Thyroid gland (tissue), 4 donors: Measurements from ENCODE around the gene MESP1. TPM values are rescaled to one million over a fixed set of nuclear protein-coding genes. Genes with fewer than 3 reads are reported as not detected.

Source experiments
- DNase-seq, 2 donors: peaks; one replicate each; pipeline ENCODE4 v3.0.0-alpha.2; 2019
- H3K27ac ChIP-seq, 3 donors: fragments of 200-600 bp; sonication (generic); 1 replicate in 2 of 3; 2 replicates in 1 of 3; pipeline ENCODE4 v1.5.1; 2016 to 2019; ENCODE audit warnings: mild to moderate bottlenecking in 1 of 3, moderate library complexity in 1 of 3
- H3K27me3 ChIP-seq: fragments of 200-600 bp; sonication (generic); one replicate; pipeline ENCODE4 v1.5.1; 2019
- H3K36me3 ChIP-seq, 2 donors: fragments of 200-600 bp; sonication (generic); one replicate each; pipeline ENCODE4 v1.5.1; 2016 to 2019
- H3K4me1 ChIP-seq, 2 donors: fragments of 200-600 bp; sonication (generic); one replicate each; pipeline ENCODE4 v1.5.1; 2017 to 2019
- H3K4me3 ChIP-seq, 3 donors: fragments of 200-600 bp; sonication (generic); replicated peaks in 1 of 3; 1 replicate in 2 of 3; 2 replicates in 1 of 3; pipeline ENCODE4 v1.5.1; 2016; ENCODE audit warnings: mild to moderate bottlenecking in 1 of 3
- H3K9me3 ChIP-seq: fragments of 200-600 bp; sonication (generic); one replicate; pipeline ENCODE4 v1.5.1; 2017
- CTCF ChIP-seq, 6 experiments: fragments of 200-600 bp in 3 of 6; fragments of 450-650 bp in 3 of 6; sonication (generic) in 3 of 6; IDR thresholded peaks; one replicate each; pipeline ENCODE4 v1.5.1; 2016 to 2019; ENCODE audit warnings: antibody characterized with exemption in 6 of 6, mild to moderate bottlenecking in 2 of 6, inconsistent platforms in 1 of 6, moderate library complexity in 1 of 6
- POLR2A ChIP-seq, 2 donors: fragments of 450-650 bp; IDR thresholded peaks; one replicate each; pipeline ENCODE4 v1.6.1; 2017; ENCODE audit warnings: antibody characterized with exemption in 2 of 2, mild to moderate bottlenecking in 2 of 2, moderate library complexity in 1 of 2
- WGBS, 2 donors: methylation state at CpG; one replicate each; pipeline ENCODE4 v1.1.5; 2017; 5-methylcytosine and 5-hydroxymethylcytosine counted together
- intact Hi-C: fragments of 100-400 bp; cut with DNase I; formaldehyde crosslinking; loops from one replicate; pipeline ENCODE4 v1.15.1; 2023
- total RNA-seq, 4 donors: library from RNA; depleted of rRNA; stranded (reverse); fragments of >200 nt; gene quantifications; one replicate each; pipeline ENCODE4 v1.2.3, GENCODE V29; 2016

MESP1 gene
- total RNA-seq, 4 donors from 2014 or later, result 1.9 to 2.6 (median 2.1) TPM; not detected in 1

DNA sequence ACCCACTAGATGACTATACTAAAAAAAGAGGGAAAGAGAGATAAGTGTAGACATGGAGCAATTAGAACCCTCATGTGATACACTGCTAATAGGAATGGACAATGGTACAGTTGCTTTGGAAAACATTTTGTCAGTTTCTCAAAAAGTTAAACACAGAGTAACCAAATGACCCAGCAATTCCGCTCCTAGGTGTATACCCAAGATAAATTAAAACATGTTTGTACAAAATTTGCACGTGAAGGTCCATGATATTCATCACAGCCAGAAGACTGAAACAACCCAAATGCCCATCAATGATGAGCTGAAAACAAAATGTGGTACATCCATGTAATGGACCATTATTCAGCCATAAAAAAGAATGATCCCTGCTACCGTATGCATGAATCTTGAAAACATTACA lies 36.9 kb upstream of the MESP1 start:
- Histone ChIP-seq H3K27me3 (no peaks in the 10 kb centered on the region), H3K4me1 (peaks cover 0 to 8% of the 10 kb centered on the region in 2 donors), H3K36me3 (no peaks in the 10 kb centered on the region), H3K4me3 (no peak overlapping the region), H3K27ac (no peak overlapping the region), H3K9me3 (no peaks in the 10 kb centered on the region)
- intact Hi-C loops, result no loop called here
- no peak for DNase-seq
- WGBS, 2 donors, result 92 to 93% methylated on average over 3 of the region's 3 CpGs
- TF ChIP-seq CTCF (IDR thresholded peaks at IDR 0.05), result no peak

DNA sequence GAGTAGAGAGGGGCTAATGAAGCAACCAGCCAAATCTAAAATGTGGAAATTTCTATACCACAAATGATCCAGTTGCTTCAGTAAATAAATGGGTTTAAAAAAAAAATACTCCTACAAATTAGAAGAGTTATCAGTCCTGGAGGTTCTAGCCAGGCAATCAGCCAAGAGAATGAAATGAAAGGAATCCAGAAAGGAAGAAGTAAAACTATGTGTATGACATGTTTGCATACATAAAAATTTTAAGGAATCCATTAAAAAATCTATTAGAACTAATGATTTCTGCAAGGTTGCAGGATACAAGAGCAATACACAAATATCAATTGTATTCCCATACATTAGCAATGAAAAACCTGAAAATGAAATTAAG lies 34.7 kb upstream of the MESP1 start:
- H3K27me3 ChIP-seq, result no peaks in the 10 kb centered on the region
- no peaks in the 10 kb centered on the region for H3K36me3 ChIP-seq
- no peak for DNase-seq
- intact Hi-C loops, result no loop called here
- H3K9me3 ChIP-seq, result no peaks in the 10 kb centered on the region
- H3K4me1 ChIP-seq, result peaks cover 0 to 8% of the 10 kb centered on the region in 2 donors
- H3K27ac ChIP-seq, result no peak overlapping the region
- no peak for TF ChIP-seq CTCF (IDR thresholded peaks at IDR 0.05)
- no peak for TF ChIP-seq POLR2A (IDR thresholded peaks at IDR 0.05)
- H3K4me3 ChIP-seq, result no peak overlapping the region

DNA sequence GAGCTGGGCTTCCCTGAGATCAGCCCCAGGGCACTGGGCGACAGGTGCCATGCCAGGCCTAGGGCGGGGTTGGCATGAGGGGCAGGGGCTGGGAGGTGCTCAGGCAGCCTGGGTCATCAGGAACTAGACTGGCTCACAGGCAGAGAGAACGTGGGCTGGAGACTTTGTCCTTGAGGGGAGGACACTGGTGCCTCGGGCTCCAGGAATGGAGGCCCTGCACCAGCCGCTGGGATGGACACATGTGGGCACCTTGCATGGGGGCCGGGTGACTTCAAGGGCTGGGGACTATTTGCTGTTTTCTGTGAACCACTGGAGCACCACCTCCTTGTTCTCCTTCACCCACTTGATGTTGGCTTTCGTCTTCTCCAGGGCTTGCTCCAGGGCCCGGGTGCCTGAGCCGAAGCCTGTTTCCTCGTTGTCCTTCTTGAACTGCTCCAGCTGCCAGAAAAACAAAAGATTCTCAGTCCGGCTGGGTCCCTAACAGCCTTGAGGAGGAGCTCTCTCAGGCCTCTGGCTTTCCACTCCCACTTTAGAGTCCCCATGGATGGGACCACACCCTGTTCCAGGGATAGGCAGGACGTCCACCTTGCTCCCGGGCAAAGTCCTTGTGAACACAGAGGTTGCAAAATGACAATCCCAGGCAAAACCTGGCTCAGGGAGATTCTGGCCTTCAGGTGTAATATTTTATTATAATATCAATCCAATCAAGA lies 34.2 kb upstream of the MESP1 start:
- Histone ChIP-seq H3K4me1 (peaks cover 0 to 8% of the 10 kb centered on the region in 2 donors), H3K4me3 (no peak overlapping the region), H3K36me3 (no peaks in the 10 kb centered on the region), H3K27ac (no peak overlapping the region), H3K27me3 (no peaks in the 10 kb centered on the region), H3K9me3 (no peaks in the 10 kb centered on the region)
- 52 to 55% methylated on average over 12 to 13 of the region's 13 CpGs for WGBS, 2 donors
- intact Hi-C loops, result no loop called here
- TF ChIP-seq CTCF (IDR thresholded peaks at IDR 0.05) (no peak), POLR2A (IDR thresholded peaks at IDR 0.05) (no peak)
- peak; percentile 28 to 29 for DNase-seq

- TF ChIP-seq POLR2A (IDR thresholded peaks at IDR 0.05) (no peak), CTCF (IDR thresholded peaks at IDR 0.05) (no peak)
- no peak for DNase-seq
- no peaks in the 10 kb centered on the region for H3K27me3 ChIP-seq
- intact Hi-C loops, result no loop called here
- no peaks in the 10 kb centered on the region for H3K9me3 ChIP-seq
- no peak overlapping the region for H3K4me3 ChIP-seq
- no peak overlapping the region for H3K27ac ChIP-seq
- 90 to 96% methylated on average over 3 to 5 of the region's 7 CpGs for WGBS, 2 donors
- H3K4me1 ChIP-seq, result peaks cover 0 to 8% of the 10 kb centered on the region in 2 donors
- H3K36me3 ChIP-seq, result no peaks in the 10 kb centered on the region
Observed at GRCh38 chr15:89784686-89784960, 33.6 kb upstream of the MESP1 start.

DNA sequence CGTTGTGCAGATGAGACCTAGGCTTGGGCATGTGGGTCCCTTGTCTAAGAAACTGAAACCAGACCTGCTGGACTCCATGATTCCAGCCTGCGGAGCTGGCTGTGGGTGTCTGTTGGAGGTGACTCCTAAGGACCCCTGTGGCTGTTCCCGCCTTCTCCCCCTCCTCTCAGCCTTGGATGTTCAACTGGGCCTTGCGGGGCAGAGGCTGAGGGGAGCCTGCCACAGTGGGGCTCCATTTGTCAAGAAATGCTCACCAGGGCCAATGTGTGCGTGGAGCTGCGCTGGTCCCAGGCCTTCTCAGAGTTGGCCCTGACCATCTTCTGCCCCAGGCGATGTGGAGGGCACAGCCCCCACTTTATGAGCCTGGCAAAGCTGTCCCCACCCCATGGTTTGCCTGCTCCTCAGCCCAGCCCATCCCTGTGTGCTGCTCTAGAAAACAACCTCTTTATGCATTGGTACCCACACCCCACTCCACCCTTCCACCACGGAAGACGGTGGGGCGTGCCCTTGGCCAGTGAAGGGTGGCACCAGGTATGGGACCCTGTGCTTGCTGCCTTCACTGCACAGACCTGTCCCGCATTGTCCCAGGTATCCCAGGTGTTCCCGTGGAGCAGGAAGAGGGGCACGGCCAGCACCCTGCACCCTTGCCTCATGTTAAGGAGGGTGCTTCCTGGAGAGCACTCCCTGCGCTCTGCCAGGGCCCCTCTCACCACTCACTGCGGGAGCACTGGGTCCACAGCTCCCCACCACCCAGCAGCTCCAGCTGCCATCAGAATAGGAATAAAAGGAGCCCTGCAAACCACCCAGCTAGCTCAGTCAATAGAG lies 33.0 kb upstream of the MESP1 start:
- WGBS, 2 donors, result 87 to 89% methylated on average over 9 of the region's 15 CpGs
- TF ChIP-seq CTCF (IDR thresholded peaks at IDR 0.05), result no peak
- TF ChIP-seq POLR2A (IDR thresholded peaks at IDR 0.05), result no peak
- Histone ChIP-seq H3K27ac (no peak overlapping the region), H3K4me3 (no peak overlapping the region), H3K36me3 (no peaks in the 10 kb centered on the region), H3K27me3 (no peaks in the 10 kb centered on the region), H3K4me1 (peaks cover 0 to 8% of the 10 kb centered on the region in 2 donors), H3K9me3 (no peaks in the 10 kb centered on the region)
- DNase-seq, result no peak
- intact Hi-C loops, result no loop called here
